GM12874 (cell line): Measurements from ENCODE around the gene PCCA.

ENCODE experiments used
- TF ChIP-seq, protein P1 (sequence below): IDR thresholded peaks from 2 replicates; pipeline ENCODE4 v1.5.1; 2011; ENCODE audit warnings: low read depth, mild to moderate bottlenecking, control low read depth, low read length, moderate library complexity; ENCODE audit not compliant: insufficient read depth

Gene PCCA

DNA sequence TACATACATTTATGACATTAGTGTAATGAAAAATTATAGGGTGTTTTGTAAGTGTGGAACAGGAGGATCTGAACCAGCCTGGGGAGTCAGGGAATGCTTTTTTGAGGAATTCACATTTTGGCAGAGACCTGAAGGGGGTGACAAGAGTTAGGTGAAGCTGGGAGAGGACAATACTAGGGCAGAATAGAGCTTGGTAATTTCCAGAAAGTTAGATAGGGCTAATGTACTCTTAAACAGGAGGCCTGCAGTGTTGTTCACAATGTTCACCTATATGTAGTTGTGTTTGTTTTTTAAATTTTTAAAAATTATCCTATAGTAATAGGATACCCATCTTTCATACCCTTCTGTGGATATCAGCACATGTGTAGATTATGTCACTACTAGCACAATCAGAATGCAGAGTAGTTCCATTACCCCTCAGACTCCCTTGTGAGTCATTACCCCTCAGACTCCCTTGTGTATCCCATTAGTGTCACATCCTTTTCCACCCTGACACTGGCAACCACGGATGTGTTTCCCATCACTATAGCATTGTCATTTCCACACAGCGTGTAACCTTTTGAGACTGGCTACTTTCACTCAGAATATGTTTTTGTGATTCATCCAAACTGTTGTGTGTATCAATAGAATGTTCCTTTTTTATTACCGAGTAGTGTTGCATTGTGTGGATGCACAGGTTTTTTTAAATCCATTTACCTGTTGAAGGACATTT is 43.1 kb downstream of the PCCA start:
- TF ChIP-seq, protein P1, sequence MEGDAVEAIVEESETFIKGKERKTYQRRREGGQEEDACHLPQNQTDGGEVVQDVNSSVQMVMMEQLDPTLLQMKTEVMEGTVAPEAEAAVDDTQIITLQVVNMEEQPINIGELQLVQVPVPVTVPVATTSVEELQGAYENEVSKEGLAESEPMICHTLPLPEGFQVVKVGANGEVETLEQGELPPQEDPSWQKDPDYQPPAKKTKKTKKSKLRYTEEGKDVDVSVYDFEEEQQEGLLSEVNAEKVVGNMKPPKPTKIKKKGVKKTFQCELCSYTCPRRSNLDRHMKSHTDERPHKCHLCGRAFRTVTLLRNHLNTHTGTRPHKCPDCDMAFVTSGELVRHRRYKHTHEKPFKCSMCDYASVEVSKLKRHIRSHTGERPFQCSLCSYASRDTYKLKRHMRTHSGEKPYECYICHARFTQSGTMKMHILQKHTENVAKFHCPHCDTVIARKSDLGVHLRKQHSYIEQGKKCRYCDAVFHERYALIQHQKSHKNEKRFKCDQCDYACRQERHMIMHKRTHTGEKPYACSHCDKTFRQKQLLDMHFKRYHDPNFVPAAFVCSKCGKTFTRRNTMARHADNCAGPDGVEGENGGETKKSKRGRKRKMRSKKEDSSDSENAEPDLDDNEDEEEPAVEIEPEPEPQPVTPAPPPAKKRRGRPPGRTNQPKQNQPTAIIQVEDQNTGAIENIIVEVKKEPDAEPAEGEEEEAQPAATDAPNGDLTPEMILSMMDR: no peak

DNA sequence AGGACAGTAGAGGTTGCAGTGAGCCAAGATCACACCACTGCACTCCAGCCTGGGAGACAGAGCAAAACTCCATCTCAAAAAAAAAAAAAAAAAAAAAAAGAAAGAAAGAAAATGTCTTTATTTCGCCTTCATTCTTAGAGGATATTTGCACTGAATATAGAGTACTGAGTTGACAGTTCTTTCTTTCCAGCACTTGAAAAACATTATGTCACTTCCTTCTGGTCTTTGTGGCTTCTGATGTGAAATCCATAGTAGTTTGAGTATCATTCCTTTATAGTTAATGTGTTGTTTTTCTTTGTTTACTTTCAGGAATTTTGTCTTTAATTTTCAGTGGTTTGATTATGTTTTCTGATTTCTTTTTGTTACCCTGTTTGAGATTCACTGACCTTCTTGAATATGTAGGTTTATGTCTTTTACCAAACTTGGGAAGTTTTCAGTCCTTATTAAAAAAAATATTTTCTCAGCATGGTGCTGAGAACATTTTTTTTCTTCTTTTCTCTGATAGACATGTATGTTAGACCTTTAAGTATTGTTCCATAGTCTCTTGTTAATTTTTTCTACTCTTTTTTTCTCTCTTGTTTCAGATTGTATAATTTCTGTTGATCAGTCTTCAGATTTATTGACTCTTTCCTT is 50.1 kb downstream of the PCCA start:
- TF ChIP-seq, protein P1: no peak

DNA sequence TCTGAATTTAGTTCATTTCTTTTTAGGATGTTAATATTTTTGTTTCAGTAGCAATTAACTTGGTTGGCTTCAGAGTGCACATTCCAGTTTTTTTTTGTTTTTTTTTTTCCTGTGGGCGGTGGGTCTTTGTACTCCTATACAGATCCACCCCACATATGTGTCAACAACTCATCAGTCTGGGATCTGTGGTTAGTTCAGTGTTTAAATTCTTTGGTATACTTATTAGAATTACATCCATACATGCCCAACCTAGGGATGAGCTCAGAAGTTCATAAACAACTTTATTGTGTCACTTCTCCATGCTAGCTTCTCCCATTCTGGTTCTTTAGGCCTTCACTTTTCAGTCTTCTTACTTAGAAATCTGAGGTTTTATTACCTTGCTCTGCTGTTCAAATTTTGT is 50.9 kb downstream of the PCCA start:
- TF ChIP-seq, protein P1: no peak

DNA sequence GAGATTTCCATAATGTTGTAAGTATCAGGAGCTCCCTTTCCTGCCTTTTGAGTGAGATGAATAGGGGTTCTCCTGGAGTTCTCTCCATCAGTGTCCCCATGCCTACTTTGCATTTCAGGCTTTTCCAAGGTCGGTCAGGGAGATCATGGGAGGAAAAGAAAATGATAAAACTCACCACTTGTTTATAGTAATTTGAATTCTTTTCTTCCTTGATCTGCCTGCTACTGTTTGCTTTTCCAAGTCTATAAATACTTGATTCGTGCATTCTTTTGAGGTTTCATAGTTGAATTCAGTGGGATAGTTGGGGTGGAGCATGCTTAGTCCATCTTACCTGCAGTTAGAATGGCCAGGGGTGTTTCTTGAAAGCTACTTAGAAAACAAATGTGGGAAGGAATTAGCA is 51.5 kb downstream of the PCCA start:
- TF ChIP-seq, protein P1: no peak

DNA sequence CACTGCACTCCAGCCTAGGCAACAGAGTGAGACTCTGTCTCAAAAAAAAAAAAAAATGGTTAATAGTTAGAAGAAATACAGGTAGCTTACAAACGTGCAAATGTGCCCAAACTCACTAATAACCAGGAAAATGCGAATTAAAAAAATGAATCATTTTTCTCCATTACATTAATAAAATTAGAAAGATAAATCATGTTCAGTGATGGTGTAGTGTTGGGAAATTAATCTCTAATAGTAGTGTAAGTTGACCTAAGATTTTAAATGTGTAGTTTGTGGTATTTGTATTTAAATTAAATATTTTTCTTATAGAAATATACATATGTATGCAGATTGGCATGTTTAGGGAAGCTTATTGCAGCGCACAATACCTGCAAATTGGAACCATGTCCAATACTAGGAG is 57.6 kb downstream of the PCCA start:
- TF ChIP-seq, protein P1: no peak

DNA sequence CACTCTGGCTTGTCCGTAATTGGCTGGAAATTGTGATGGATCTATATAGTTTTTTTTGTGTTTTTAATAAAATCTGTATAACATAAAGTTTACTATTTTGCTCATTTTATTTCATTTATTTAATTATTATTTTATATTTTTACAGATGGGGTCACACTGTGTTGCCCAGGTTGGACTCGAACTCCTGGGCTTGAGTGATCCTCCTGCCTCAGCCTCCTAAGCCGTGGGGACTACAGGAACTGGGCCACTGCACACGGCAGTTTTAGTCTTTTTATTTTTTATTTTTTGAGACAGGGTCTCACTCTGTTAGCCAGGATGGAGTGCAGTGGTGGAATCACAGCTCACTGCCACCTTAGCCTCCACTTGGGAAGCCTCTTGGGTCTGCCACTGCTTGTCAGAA is 58.9 kb downstream of the PCCA start:
- TF ChIP-seq, protein P1: no peak

DNA sequence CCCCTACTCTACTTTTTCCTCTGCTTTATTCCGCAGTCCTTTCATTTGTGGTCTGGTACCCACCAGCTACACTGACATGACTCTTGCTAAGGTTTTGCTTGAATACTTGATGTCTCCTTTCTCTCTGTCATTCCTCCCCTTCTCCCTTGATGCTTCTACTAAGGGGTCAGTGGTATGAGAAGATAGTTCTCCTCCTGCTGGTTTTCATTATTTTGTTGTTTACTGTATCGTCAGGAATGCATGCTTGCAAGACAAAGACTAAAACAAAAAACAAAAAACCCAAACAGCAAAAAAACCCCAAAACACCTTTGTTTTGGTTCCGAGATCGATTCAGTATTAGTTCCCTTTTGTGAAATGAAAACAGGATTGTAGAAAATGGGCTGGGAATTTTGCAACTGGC is 59.5 kb downstream of the PCCA start:
- TF ChIP-seq, protein P1: no peak
